Measurements from ENCODE around the gene PHF23. TPM values are rescaled to one million over a fixed set of nuclear protein-coding genes. Genes with fewer than 3 reads are reported as not detected.

Gene PHF23
- total and polyA plus RNA-seq, 2 of the 4 experiments (the other 2 are of a cell fraction): 44.8 to 58.5 TPM

DNA sequence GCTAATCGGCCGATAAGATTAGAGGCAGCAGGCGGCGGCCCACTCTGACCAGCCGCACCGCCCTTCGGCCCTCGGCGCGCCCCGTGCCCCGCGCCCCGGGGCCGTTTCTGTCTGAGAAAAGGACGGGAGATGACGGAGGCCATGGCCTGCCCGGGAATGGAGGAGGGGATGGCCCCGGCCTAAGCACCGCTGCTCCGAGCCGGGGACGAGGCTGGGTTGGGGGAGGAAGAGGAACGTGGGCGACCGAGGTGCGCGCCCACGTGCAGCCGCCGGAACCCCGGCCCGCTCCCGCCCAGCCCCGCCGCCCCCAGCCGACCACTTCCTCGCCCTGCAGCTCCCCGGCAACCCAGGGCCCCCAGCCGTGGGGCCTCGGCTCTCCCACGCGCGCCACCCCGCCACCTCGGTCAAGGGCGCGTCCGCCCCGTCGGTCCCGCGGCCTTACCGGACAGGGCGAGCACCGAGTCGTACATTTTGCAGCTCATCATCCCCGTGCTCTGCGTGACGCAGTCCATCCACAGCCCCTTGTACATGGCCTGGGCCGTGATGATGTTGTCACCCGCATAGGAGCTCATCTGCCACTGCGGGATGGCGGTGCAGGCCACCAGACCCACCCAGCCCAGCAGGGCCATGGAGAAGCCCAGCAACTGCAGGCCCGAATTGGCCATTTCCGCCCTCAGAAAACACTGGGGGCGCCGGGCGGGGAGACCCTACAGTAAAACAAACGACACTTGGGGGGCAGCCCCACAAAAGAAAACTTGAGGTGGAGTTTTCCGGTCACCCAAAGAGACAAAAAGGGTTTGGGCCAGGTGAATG lies 22.3 kb upstream of the PHF23 start (continued):
- TF ChIP-seq CHD1 (IDR thresholded peaks at IDR 0.05; ENCODE audit: low read depth, low read length) (no peak), MAFK (IDR thresholded peaks at IDR 0.05; ENCODE audit: low read depth, low read length) (no peak), MAZ (IDR thresholded peaks at IDR 0.05; ENCODE audit: borderline replicate concordance, low read depth, low read length) (no peak), RAD21 (IDR thresholded peaks at IDR 0.05; ENCODE audit: low read length) (no peak), POLR2A (IDR thresholded peaks at IDR 0.05; ENCODE audit: low read depth, low read length) (no peak)
- TF ChIP-seq, protein P1, sequence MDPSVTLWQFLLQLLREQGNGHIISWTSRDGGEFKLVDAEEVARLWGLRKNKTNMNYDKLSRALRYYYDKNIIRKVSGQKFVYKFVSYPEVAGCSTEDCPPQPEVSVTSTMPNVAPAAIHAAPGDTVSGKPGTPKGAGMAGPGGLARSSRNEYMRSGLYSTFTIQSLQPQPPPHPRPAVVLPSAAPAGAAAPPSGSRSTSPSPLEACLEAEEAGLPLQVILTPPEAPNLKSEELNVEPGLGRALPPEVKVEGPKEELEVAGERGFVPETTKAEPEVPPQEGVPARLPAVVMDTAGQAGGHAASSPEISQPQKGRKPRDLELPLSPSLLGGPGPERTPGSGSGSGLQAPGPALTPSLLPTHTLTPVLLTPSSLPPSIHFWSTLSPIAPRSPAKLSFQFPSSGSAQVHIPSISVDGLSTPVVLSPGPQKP (IDR thresholded peaks at IDR 0.05; ENCODE audit: borderline replicate concordance, low read depth, low read length): no peak

Data from IMR-90 (cell line).